BLaER1 treated with 17β-estradiol and CSF1 and Interleukin-3, amounts not matched to agents 10 nM and 100 nM (cell line): ENCODE results near the gene SLC30A10.
"Not testable (repeated sequence)": the region's sequence is repeated elsewhere in the genome, so short reads cannot be mapped to it uniquely, and the experiment has no call there.

Source experiments
- H3K27ac ChIP-seq, 11 experiments: shearing (Covaris generic); formaldehyde crosslinking; 2 replicates each; pipeline ENCODE4 v1.8.1; 2022
- H3K27me3 ChIP-seq, 11 experiments: shearing (Covaris generic); formaldehyde crosslinking; 2 replicates each; pipeline ENCODE4 v1.8.1; 2022
- H3K36me3 ChIP-seq, 11 experiments: shearing (Covaris generic); formaldehyde crosslinking; 2 replicates each; pipeline ENCODE4 v1.8.1; 2022
- H3K4me1 ChIP-seq, 10 experiments: shearing (Covaris generic); formaldehyde crosslinking; 2 replicates each; pipeline ENCODE4 v1.8.1; 2022
- H3K4me2 ChIP-seq, 11 experiments: shearing (Covaris generic); formaldehyde crosslinking; 2 replicates each; pipeline ENCODE4 v1.8.1; 2022
- H3K4me3 ChIP-seq, 10 experiments: shearing (Covaris generic); formaldehyde crosslinking; 2 replicates each; pipeline ENCODE4 v1.8.1; 2022
- H3K9ac ChIP-seq, 11 experiments: shearing (Covaris generic); formaldehyde crosslinking; 2 replicates each; pipeline ENCODE4 v1.8.1; 2022
- H3K9me3 ChIP-seq, 11 experiments: shearing (Covaris generic); formaldehyde crosslinking; replicated peaks in 1 of 11; 2 replicates each; pipeline ENCODE4 v1.8.1; 2022
- H4K20me1 ChIP-seq, 11 experiments: shearing (Covaris generic); formaldehyde crosslinking; 2 replicates each; pipeline ENCODE4 v1.8.1; 2022
- Cebpa-rat ChIP-seq, 11 experiments: shearing (Covaris generic); IDR thresholded peaks; 2 replicates each; pipeline ENCODE4 v1.8.1; 2022

Gene SLC30A10

GRCh38 chr1:219902951-219903350, 25.4 kb downstream of the SLC30A10 start:
- H3K4me2 ChIP-seq: no peak overlapping the region
- no peaks in the 10 kb centered on the region for H4K20me1 ChIP-seq
- no peaks in the 10 kb centered on the region for H3K36me3 ChIP-seq
- no peak for TF ChIP-seq Cebpa-rat (IDR thresholded peaks at IDR 0.05)
- peaks cover 10 to 19% (median 13%) of the 10 kb centered on the region in 10 experiments; a peak in 19 of 20 replicates for H3K4me1 ChIP-seq
- no peak overlapping the region for H3K27ac ChIP-seq
- H3K9me3 ChIP-seq: no peaks in the 10 kb centered on the region
- no peaks in the 10 kb centered on the region for H3K27me3 ChIP-seq
- H3K9ac ChIP-seq: no peak overlapping the region
- H3K4me3 ChIP-seq: no peak overlapping the region

- H3K36me3 ChIP-seq: no peaks in the 10 kb centered on the region
- no peak overlapping the region for H3K4me3 ChIP-seq
- no peak for TF ChIP-seq Cebpa-rat (IDR thresholded peaks at IDR 0.05)
- no peaks in the 10 kb centered on the region for H3K27me3 ChIP-seq
- H4K20me1 ChIP-seq: no peaks in the 10 kb centered on the region
- H3K9ac ChIP-seq: no peak overlapping the region
- peaks cover 0 to 5% (median 0%) of the 10 kb centered on the region in 10 experiments; a peak in 1 of 20 replicates for H3K4me1 ChIP-seq
- H3K27ac ChIP-seq: no peak overlapping the region
- H3K9me3 ChIP-seq: no peaks in the 10 kb centered on the region
- H3K4me2 ChIP-seq: no peak overlapping the region
Observed at GRCh38 chr1:219900882-219901281, 27.5 kb downstream of the SLC30A10 start.

- Histone ChIP-seq H3K4me2 (no peak overlapping the region), H3K4me3 (no peak overlapping the region), H3K27ac (no peak overlapping the region), H3K27me3 (no peaks in the 10 kb centered on the region), H3K4me1 (peaks cover 0 to 5% (median 0%) of the 10 kb centered on the region in 10 experiments; a peak in 1 of 20 replicates), H4K20me1 (no peaks in the 10 kb centered on the region), H3K36me3 (no peaks in the 10 kb centered on the region), H3K9ac (no peak overlapping the region), H3K9me3 (no peaks in the 10 kb centered on the region)
- TF ChIP-seq Cebpa-rat (IDR thresholded peaks at IDR 0.05): no peak
Observed at GRCh38 chr1:219900201-219900600, 28.2 kb downstream of the SLC30A10 start.

GRCh38 chr1:219898375-219898774, 30.0 kb downstream of the SLC30A10 start:
- Histone ChIP-seq H3K9me3 (no peaks in the 10 kb centered on the region), H3K4me2 (no peak overlapping the region), H3K27me3 (no peaks in the 10 kb centered on the region), H3K36me3 (no peaks in the 10 kb centered on the region), H3K9ac (no peak overlapping the region), H3K4me1 (peaks cover 0 to 5% (median 0%) of the 10 kb centered on the region in 10 experiments; a peak in 1 of 20 replicates), H3K4me3 (no peak overlapping the region), H4K20me1 (no peaks in the 10 kb centered on the region), H3K27ac (no peak overlapping the region)
- no peak for TF ChIP-seq Cebpa-rat (IDR thresholded peaks at IDR 0.05)

GRCh38 chr1:219897914-219898313, 30.4 kb downstream of the SLC30A10 start:
- Histone ChIP-seq H3K9ac (no peak overlapping the region), H3K9me3 (no peaks in the 10 kb centered on the region), H3K4me2 (no peak overlapping the region), H3K27me3 (no peaks in the 10 kb centered on the region), H3K27ac (no peak overlapping the region), H3K4me3 (no peak overlapping the region), H3K4me1 (peaks cover 0 to 5% (median 0%) of the 10 kb centered on the region in 10 experiments; a peak in 1 of 20 replicates), H4K20me1 (no peaks in the 10 kb centered on the region), H3K36me3 (no peaks in the 10 kb centered on the region)
- TF ChIP-seq Cebpa-rat (IDR thresholded peaks at IDR 0.05): no peak

GRCh38 chr1:219892271-219892670, 36.1 kb downstream of the SLC30A10 start:
- H3K27me3 ChIP-seq, H3K4me3 ChIP-seq, H3K9ac ChIP-seq, H3K9me3 ChIP-seq, H3K36me3 ChIP-seq, H3K4me1 ChIP-seq, H4K20me1 ChIP-seq, H3K27ac ChIP-seq, H3K4me2 ChIP-seq: not testable (repeated sequence)

GRCh38 chr1:219891846-219892245, 36.5 kb downstream of the SLC30A10 start:
- H4K20me1 ChIP-seq, H3K4me2 ChIP-seq, H3K36me3 ChIP-seq, H3K27ac ChIP-seq, H3K4me1 ChIP-seq, H3K27me3 ChIP-seq, H3K9ac ChIP-seq, H3K9me3 ChIP-seq, H3K4me3 ChIP-seq: not testable (repeated sequence)

- not testable (repeated sequence) for H3K9me3 ChIP-seq
Observed at GRCh38 chr1:219888667-219889066, 39.7 kb downstream of the SLC30A10 start.

GRCh38 chr1:219885680-219886079, 42.7 kb downstream of the SLC30A10 start:
- no peak overlapping the region for H3K9ac ChIP-seq
- peak overlapping the region in 1 of 11 experiments; percentile 13; a peak in 1 of 22 replicates for H3K4me2 ChIP-seq
- no peak overlapping the region for H3K27ac ChIP-seq
- no peaks in the 10 kb centered on the region for H4K20me1 ChIP-seq
- no peaks in the 10 kb centered on the region for H3K36me3 ChIP-seq
- no peaks in the 10 kb centered on the region for H3K27me3 ChIP-seq
- no peaks in the 10 kb centered on the region for H3K9me3 ChIP-seq
- H3K4me1 ChIP-seq: peaks cover 0 to 8% (median 0%) of the 10 kb centered on the region in 10 experiments; a peak in 2 of 20 replicates
- H3K4me3 ChIP-seq: no peak overlapping the region
- no peak for TF ChIP-seq Cebpa-rat (IDR thresholded peaks at IDR 0.05)

More at GRCh38 chr1:219888667-219889066, 39.7 kb downstream of the SLC30A10 start:
- H3K4me2 ChIP-seq, H3K36me3 ChIP-seq, H3K4me3 ChIP-seq, H4K20me1 ChIP-seq, H3K27ac ChIP-seq, H3K9ac ChIP-seq, H3K4me1 ChIP-seq, H3K27me3 ChIP-seq: not testable (repeated sequence)

GRCh38 chr1:219883400-219884332, 44.7 kb downstream of the SLC30A10 start:
- Histone ChIP-seq H3K4me2 (peak overlapping the region in 1 of 11 experiments; percentile 23; a peak in 1 of 22 replicates), H3K27ac (no peak overlapping the region), H3K27me3 (no peaks in the 10 kb centered on the region), H3K36me3 (no peaks in the 10 kb centered on the region), H3K9ac (no peak overlapping the region), H3K4me1 (peaks cover 0 to 8% (median 0%) of the 10 kb centered on the region in 10 experiments; a peak in 2 of 20 replicates), H4K20me1 (no peaks in the 10 kb centered on the region), H3K4me3 (no peak overlapping the region), H3K9me3 (no peaks in the 10 kb centered on the region)
- TF ChIP-seq Cebpa-rat (IDR thresholded peaks at IDR 0.05): peak in 1 of 11 experiments; percentile 32; a peak in 1 of 22 replicates
